NB4 (cell line): ENCODE results near the gene ZNF578.
"Not testable (repeated sequence)": the region's sequence is repeated elsewhere in the genome, so short reads cannot be mapped to it uniquely, and the experiment has no call there.

Experiments
- CTCF ChIP-seq: IDR thresholded peaks from one replicate; pipeline ENCODE4 v1.5.1; 2012; ENCODE audit warnings: low read depth, low read length
- POLR2A ChIP-seq: IDR thresholded peaks from 2 replicates; pipeline ENCODE4 v1.6.1; 2011; ENCODE audit warnings: mild to moderate bottlenecking; ENCODE audit not compliant: insufficient read length; ENCODE audit errors: extremely low read depth

GRCh38 chr19:52558732-52559445 is 105.5 kb downstream of the ZNF578 start:
- TF ChIP-seq POLR2A, CTCF: not testable (repeated sequence)
